Uterus (tissue), 4 donors: Measurements from ENCODE around the gene PPM1F. TPM values are rescaled to one million over a fixed set of nuclear protein-coding genes. Genes with fewer than 3 reads are reported as not detected.
"Not testable (repeated sequence)": the region's sequence is repeated elsewhere in the genome, so short reads cannot be mapped to it uniquely, and the experiment has no call there.

ENCODE experiments used
- DNase-seq, 2 donors: peaks; one replicate each; pipeline ENCODE4 v3.0.0-alpha.2; 2019 to 2020
- H3K27ac ChIP-seq, 2 donors: fragments of 200-600 bp; sonication (generic); 1 replicate in 1 of 2; 2 replicates in 1 of 2; pipeline ENCODE4 v1.5.1; 2016 to 2018
- H3K27me3 ChIP-seq, 2 donors: fragments of 200-600 bp; sonication (generic); one replicate each; pipeline ENCODE4 v1.5.1; 2018 to 2019; ENCODE audit warnings: control low read depth in 1 of 2
- H3K36me3 ChIP-seq, 2 donors: fragments of 200-600 bp; sonication (generic); one replicate each; pipeline ENCODE4 v1.5.1; 2019; ENCODE audit warnings: control low read depth in 1 of 2
- H3K4me1 ChIP-seq, 2 donors: fragments of 200-600 bp; sonication (generic); one replicate each; pipeline ENCODE4 v1.5.1; 2018 to 2019; ENCODE audit warnings: control low read depth in 1 of 2
- H3K4me3 ChIP-seq, 2 donors: fragments of 200-600 bp; sonication (generic); 1 replicate in 1 of 2; 2 replicates in 1 of 2; pipeline ENCODE4 v1.5.1; 2018 to 2019; ENCODE audit warnings: mild to moderate bottlenecking in 1 of 2
- H3K9me3 ChIP-seq, 2 donors: fragments of 200-600 bp; sonication (generic); one replicate each; pipeline ENCODE4 v1.5.1; 2019; ENCODE audit warnings: control low read depth in 1 of 2
- CTCF ChIP-seq, 4 experiments: fragments of 200-600 bp in 2 of 4; fragments of 450-650 bp in 2 of 4; sonication (generic) in 2 of 4; IDR thresholded peaks; one replicate each; pipeline ENCODE4 v1.5.1; 2016 to 2019; ENCODE audit warnings: antibody characterized with exemption in 4 of 4, mild to moderate bottlenecking in 2 of 4, moderate library complexity in 1 of 4
- POLR2A ChIP-seq, 2 donors: fragments of 450-650 bp; IDR thresholded peaks; one replicate each; pipeline ENCODE4 v1.6.1; 2016; ENCODE audit warnings: antibody characterized with exemption in 2 of 2, mild to moderate bottlenecking in 1 of 2, moderate library complexity in 1 of 2
- intact Hi-C: fragments of 100-400 bp; cut with DNase I; formaldehyde crosslinking; loops from one replicate; pipeline ENCODE4 v1.15.1; 2023; ENCODE audit warnings: low total_unique reads
- total RNA-seq, 4 donors: library from RNA; depleted of rRNA in 3 of 4; stranded (reverse); fragments of >200 nt in 3 of 4; gene quantifications; one replicate each; pipeline versions ENCODE4 v1.1.0 to v1.2.4, GENCODE V29; 2014 to 2023
- donor health status: DM: yes; HTN: yes; CAD: no.

PPM1F gene
- total RNA-seq, 4 donors from 2014 or later: 16.2 to 67.3 (median 48.8) TPM

DNA sequence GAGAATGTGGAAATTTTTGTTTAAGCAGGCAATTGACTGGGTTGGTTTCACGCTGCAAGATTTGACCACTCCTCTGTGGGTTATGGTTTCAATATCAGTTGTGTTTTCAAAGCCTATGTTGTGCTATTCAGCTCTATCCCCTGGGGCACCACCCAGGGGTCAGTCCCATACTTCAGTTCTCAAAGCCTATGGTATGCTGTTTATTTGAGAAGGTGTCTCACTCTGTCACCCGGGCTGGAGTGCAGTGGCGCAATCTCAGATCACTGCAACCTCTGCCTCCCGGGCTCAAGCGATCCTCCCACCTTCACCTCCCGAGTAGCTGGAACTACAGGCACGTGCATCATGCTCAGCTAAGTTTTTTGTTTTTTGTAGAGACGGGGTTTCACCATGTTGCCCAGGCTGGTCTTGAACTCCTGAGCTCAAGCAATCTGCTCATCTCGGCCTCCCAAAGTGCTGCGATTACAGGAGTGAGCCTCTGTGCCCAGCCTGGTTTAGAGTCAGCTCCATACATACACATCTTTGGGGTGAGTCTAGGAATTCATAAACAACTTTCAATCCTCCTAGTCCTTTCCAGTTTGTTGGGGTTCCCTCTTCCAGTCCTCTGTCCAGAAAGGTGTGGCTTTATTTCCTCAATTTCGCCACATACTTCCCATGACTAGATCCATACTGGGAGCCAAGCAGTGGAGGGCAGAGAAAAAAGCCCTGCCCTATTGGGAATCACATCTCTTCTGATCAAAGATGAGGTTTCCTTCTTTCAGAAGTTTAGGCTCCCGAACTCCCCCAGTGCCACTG, 50.2 kb downstream of the PPM1F start:
- H3K4me1 ChIP-seq: no peaks in the 10 kb centered on the region
- no peaks in the 10 kb centered on the region for H3K36me3 ChIP-seq
- intact Hi-C loops: no loop called here
- TF ChIP-seq CTCF (IDR thresholded peaks at IDR 0.05): no peak
- no peak for TF ChIP-seq POLR2A (IDR thresholded peaks at IDR 0.05)
- H3K27ac ChIP-seq: no peak overlapping the region
- no peak overlapping the region for H3K4me3 ChIP-seq
- DNase-seq: no peak
- no peaks in the 10 kb centered on the region for H3K9me3 ChIP-seq
- no peaks in the 10 kb centered on the region for H3K27me3 ChIP-seq

GRCh38 chr22:21898354-21898896, 54.2 kb downstream of the PPM1F start:
- intact Hi-C loops: no loop called here
- Histone ChIP-seq H3K27ac (no peak overlapping the region), H3K36me3 (no peaks in the 10 kb centered on the region), H3K4me1 (no peaks in the 10 kb centered on the region), H3K9me3 (no peaks in the 10 kb centered on the region), H3K27me3 (no peaks in the 10 kb centered on the region), H3K4me3 (no peak overlapping the region)
- DNase-seq: no peak
- TF ChIP-seq POLR2A (IDR thresholded peaks at IDR 0.05) (no peak), CTCF (IDR thresholded peaks at IDR 0.05) (no peak)

DNA sequence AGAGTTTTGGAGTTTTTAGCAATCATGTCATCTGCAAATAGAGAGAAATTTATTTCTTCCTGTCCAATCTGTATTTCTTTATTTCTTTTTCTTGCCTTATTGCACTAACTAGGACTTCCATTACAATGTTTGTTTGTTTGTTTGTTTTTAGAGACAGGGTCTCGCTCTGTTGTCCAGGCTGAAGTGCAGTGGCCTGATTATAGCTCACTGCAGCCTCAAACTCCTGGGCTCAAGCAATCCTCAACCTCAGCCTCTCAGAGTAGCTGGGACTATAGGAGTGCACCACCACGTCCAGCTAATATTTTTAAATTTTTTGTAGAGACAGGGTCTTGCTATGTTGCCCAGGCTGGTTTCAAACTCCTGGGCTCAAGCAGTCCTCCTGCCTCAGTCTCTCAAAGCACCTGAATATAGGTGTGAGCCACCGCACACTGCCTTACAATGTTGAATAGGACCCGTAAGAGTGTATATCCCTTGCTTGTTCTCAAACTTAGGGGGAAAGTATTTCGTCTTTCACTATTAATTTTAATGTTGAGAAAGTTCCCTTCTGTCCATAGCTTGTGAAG, 55.6 kb downstream of the PPM1F start:
- intact Hi-C loops: no loop called here
- TF ChIP-seq POLR2A (IDR thresholded peaks at IDR 0.05): no peak
- TF ChIP-seq CTCF (IDR thresholded peaks at IDR 0.05): no peak
- DNase-seq: no peak
- Histone ChIP-seq H3K36me3 (no peaks in the 10 kb centered on the region), H3K27ac (no peak overlapping the region), H3K27me3 (no peaks in the 10 kb centered on the region), H3K9me3 (no peaks in the 10 kb centered on the region), H3K4me1 (no peaks in the 10 kb centered on the region), H3K4me3 (no peak overlapping the region)

- H3K4me1 ChIP-seq, H3K4me3 ChIP-seq, H3K27me3 ChIP-seq, H3K27ac ChIP-seq, H3K9me3 ChIP-seq, DNase-seq, H3K36me3 ChIP-seq, intact Hi-C loops: not testable (repeated sequence)
These were observed 56.4 kb downstream of the PPM1F start for GRCh38 chr22:21896275-21896674.

GRCh38 chr22:21894799-21895198, 57.8 kb downstream of the PPM1F start:
- no peaks in the 10 kb centered on the region for H3K9me3 ChIP-seq
- no peaks in the 10 kb centered on the region for H3K36me3 ChIP-seq
- no peaks in the 10 kb centered on the region for H3K4me1 ChIP-seq
- no peak for DNase-seq
- no peak overlapping the region for H3K27ac ChIP-seq
- TF ChIP-seq POLR2A (IDR thresholded peaks at IDR 0.05): no peak
- TF ChIP-seq CTCF (IDR thresholded peaks at IDR 0.05): no peak
- no peaks in the 10 kb centered on the region for H3K27me3 ChIP-seq
- H3K4me3 ChIP-seq: no peak overlapping the region
- intact Hi-C loops: no loop called here
